ENCODE measurements around the gene UGT1A4.

The UGT1A4 gene

DNA sequence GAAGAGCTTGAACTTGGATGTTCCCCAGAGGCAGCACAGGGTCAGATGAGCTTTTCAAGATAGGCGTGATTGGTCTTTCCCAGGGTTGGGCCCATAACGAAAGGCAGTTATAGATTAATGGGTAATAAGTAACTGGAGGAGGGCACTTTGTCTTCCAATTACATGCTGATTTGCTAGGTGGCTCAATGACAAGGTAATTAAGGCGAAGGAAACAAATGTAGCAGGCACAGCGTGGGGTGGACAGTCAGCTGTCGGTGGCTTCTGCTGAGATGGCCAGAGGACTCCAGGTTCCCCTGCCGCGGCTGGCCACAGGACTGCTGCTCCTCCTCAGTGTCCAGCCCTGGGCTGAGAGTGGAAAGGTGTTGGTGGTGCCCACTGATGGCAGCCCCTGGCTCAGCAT lies at the start of gene UGT1A4:
UGT1A4 (plus strand) TSS at position 185 of the 400 bp plus-strand sequence; CDS start at position 270, 85 bp downstream.
- no peak for DNase-seq

DNA sequence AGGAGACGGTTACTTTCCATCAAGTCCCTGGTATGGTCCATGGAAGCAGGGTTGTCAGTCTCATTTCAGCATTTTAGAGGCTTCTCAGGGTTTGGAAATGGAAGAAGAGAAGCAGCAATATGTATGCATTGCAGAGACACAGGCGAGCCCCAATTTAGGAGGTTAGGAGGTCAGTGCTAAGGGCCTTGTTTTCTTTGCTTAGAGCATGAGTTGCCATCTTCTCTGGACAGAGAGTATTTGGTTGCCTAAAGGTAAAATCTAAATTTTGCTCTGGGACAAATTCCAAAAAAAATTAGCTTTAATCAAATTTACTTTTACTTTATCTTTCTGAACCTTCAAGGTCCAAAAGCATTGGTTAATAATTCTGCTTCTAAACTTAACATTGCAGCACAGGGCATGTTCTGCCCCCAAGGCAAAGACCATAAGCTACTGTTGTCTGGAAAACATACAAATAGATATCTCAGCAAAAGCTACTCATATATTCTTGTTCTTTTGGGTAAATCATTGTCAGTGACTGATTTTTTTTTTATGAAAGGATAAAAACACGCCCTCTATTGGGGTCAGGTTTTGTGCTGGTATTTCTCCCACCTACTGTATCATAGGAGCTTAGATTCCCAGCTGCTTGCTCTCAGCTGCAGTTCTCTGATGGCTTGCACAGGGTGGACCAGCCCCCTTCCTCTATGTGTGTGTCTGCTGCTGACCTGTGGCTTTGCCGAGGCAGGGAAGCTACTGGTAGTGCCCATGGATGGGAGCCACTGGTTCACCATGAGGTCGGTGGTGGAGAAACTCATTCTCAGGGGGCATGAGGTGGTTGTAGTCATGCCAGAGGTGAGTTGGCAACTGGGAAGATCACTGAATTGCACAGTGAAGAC lies 47.0 kb upstream of the UGT1A4 start, which contains the start of gene UGT1A9:
UGT1A9 (plus strand) TSS at position 609 of the 872 bp plus-strand sequence; CDS start at position 646, 37 bp downstream.
- no peak for DNase-seq

DNA sequence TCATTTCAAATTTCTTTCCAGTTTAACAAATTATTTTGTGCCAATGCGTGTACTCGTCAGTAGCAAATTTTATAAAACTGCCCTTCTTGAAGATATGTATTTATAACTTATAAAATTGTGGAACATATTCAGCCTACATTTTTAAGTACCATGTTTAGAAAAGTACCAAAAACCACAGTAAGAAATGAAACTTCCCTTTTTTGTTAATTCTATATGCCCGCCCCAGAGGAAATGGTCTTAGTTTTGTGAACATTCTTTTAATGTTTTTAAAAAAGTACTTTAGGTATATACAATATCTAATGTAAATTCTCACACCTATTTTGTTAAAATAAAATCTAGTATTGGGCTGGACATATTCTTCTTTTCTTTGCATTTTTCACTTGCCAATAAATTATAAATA lies 45.6 kb upstream of the UGT1A4 start:
- no peak for DNase-seq

DNA sequence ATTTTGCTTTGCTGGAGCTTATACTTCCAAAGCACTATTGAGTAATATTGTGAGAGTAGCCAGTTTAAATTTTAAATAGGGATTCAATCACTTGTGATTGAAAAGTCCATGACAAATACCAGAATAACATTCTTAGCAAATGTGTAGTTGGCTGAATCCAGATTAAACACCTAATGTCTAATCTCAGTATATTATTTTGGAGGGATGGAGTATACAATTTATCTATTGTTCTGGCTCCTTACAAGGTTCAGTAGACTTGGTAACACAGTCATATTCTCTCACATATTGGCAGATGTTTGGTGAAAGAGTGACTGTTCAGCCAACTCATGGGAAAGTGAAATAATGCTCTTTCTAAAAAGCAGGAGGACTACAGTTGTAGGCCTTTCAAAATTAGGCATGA lies 44.6 kb upstream of the UGT1A4 start:
- DNase-seq, result no peak

DNA sequence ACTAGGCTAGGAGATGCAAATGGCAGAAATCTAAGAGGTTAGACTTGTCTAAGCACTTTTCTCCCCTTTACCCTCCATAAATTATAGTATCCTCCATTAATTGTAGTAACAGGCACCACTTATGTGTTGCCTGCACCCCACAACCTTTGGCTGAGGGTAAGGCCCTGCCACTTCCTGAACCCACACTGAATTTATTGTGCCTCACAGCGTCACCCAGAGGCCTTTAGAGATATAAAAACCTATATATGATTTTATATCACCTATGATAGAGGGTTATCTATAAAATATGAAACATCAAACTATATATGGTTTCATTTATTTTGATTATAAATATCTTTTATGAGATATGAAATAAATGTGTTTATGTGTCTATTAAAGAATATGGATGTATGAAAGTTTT lies 44.2 kb upstream of the UGT1A4 start:
- no peak for DNase-seq

DNA sequence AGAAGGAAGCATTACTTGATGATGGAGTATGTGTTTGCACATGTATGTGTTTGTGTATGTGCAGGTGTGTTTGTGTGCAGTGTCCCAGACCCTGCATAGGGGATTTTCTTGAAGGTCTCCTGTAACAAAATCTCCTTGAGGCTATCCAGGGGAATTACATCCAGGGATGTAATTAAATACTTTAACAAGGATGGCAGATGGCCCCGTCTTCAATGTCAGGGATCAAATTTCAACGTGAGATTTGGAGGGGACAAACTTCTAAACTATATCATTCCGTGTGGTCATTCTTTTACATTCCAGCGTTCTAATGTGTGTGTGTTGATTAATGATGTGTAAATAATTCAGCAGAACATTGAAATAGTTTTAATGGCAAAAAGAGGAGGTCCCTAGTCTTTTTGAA lies 43.5 kb upstream of the UGT1A4 start:
- DNase-seq, result no peak

DNA sequence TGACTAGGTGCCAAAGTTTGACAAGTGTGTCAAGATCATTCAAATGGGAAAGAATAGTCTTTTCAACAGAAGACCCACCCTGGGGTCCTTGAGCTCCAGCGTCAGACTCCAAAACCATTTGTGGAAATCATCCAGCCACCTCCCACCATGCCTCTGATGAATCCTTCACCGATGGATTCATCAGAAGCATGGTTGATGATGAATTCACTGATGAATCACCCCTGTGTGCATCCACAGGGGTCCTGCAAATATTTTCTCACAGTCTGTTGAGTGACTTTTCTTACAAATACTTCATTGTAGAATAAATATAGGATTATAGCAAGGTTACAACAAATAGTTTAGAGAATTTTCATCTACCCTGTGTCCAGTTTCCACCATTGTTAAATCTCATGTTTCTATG lies 42.5 kb upstream of the UGT1A4 start:
- DNase-seq, result no peak

DNA sequence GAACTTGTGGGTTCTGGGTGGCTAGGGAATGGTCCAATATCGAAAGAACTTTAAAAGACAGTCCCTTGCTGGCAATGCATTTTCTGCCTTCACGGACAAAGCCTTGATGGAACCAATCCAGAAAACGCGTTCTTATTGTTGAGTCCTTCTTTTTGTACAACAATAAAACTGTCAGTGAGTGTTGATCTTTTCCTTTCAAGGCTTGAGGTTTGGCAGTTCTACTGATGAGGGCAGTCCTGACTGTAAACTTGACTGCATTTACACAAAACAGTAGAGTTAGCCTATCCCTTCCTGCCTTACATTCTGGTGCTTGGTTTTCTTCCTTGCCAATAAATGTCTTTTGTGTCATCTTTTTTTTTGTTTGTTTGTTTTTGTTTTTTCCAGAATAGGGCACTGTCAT lies 39.3 kb upstream of the UGT1A4 start:
- DNase-seq, result no peak

DNA sequence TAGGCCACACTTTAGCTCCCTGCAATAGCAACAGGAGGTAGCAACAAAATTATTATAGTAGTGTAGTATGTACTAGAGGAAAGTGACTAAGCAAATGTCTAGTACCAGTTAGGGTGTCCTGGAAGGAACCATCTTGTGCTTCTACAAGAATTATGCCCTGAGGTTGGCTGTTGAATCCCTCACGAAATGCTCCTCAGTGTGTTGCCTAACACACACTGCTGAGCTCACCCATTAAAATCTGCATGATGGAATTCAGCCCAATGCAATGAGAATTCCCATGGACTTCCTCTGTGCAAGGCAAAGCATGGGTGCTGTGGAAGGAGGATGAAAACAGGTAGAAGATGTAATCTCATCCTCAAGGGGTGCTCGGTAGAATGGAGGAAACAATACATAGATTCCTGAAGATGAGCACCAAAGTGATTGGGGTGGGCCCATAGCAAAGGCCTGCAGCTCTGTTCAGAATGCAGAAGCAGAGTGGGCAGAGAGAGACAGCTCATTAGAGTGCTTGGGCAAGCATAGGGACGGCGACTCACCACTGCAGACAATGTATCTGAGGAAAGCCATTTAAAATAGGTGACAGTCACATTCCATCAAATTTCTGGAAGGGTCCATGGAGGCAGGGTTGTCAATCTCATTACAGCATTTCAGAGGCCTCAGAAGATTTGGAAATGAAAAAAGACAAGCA lies 38.0 kb upstream of the UGT1A4 start:
- no peak for DNase-seq

DNA sequence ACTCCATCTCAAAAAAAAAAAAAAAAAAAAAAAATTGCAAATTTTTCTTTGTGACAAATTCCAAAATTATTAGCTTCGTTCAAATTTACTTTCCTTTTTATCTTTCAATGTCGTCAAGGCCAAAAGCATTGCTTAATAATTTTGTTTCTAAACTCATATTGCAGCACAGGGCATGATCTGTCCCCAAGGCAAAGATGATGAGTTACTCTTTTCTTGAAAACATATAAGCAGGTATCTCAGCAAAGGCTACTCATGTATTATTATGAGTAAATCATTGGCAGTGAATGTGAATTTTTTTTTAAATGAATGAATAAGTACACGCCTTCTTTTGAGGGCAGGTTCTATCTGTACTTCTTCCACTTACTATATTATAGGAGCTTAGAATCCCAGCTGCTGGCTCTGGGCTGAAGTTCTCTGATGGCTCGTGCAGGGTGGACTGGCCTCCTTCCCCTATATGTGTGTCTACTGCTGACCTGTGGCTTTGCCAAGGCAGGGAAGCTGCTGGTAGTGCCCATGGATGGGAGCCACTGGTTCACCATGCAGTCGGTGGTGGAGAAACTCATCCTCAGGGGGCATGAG lies 36.9 kb upstream of the UGT1A4 start, which contains the start of gene UGT1A7:
UGT1A7 (plus strand) TSS at position 381 of the 579 bp plus-strand sequence; CDS start at position 418, 37 bp downstream.
- no peak for DNase-seq

DNA sequence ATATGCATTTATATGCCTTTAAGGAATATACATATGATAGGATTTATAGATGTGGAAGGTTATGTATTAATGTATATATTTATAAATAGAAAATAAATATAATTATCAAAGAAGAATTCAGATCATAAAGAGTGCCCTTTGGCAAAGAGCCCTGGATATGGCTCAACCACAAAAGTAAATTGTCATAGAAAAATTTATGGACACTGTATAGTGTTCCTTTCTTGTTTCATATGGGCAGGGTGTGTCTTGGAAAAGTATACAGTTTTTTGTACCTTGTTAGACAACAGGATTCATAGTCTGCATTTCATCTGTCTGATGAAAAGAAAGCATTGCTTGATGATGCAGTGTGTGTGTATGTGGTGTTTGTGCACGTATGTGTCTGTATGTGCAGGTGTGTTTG lies 33.9 kb upstream of the UGT1A4 start:
- no peak for DNase-seq

DNA sequence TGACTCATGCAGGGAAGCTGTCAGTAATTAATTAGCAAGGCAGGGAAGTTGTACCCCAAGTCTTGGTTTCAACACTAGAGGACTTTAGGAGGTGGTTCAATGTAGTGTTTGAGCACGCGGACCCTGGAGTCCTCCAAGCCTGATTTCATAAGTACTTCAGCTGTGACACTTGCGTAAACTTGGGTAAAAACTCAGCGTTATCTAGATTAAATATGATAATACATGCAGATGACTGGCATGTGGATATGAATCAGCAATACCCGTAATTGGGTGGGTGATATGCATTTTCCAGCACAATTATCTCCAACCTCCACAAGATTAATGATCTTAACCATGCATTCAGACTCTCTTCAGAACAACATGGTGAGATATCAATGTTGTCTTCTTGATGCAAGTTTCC lies 31.6 kb upstream of the UGT1A4 start:
- DNase-seq, result no peak

DNA sequence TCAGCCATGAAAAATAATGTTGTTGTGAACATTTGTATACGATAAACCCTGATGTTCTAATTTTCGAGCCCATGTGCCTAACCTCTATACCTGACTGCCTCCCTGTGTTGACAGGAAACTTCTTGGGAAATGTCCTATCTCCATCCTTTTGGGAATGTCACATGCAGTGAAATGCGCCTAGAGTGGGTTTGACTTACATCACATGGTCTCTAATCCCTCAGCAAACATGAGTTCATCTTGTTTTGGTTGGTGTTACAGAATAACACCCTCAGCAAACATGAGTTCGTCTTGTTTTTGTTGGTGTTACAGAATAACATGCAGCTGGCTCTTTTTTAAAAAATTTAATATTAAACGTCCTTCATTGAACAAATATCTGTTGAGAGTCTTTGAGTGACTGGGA lies 30.2 kb upstream of the UGT1A4 start:
- DNase-seq, result no peak

DNA sequence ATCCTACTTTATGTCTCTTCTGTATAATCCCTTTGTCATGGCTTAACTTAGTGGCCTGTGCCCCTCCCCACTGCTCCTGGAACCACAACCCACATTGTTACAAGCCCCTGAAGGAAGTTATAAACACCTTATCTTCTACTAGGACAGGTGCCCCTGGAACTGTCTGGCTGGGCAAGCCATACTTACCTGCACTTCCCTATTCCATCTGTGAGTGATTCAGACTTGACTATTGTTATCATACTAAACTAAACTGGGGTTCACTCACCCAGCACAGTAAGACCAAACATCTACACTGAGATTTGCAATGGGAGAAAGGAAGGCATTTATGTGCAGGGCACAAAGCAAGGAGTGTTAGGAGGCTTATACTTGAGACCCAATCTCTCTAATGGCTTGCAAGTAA lies 29.5 kb upstream of the UGT1A4 start:
- no peak for DNase-seq

DNA sequence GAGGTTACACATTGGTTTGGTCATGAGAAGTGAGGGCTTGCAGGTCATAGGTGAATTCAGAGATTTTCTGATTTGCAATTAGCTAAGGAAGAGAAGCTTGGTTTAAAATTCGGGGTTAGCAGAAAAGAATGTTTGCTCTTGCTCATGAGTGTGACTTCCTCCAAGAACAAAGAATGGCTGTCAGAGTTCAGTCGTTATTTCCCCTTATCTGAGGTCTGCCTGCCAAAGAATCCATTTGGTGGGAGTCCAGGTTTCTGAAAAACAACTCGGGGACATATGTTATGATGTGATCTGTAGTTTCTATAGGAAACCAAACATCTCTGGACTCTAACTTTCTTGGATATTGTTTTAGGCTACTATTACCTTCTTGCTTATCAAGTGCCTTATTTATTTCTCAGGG lies 29.0 kb upstream of the UGT1A4 start:
- DNase-seq, result no peak

DNA sequence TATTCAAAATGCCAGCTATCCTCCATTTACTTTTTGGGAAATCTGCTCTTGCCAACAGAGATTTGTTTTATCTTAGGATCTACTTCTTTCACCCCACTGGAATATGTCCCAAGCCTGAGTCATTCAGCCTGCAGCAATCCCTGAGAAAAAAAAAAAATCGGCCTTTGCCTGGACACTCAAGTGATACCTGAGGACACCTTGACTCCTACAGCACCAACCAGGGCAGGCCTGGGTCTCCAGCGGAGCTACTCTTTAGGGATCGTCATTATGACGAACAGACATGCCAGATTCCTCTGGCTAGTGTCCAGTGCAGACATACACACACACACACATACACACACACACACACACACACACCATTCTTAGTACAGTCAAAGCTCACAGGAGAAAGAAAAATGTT lies 28.1 kb upstream of the UGT1A4 start:
- DNase-seq, result no peak

DNA sequence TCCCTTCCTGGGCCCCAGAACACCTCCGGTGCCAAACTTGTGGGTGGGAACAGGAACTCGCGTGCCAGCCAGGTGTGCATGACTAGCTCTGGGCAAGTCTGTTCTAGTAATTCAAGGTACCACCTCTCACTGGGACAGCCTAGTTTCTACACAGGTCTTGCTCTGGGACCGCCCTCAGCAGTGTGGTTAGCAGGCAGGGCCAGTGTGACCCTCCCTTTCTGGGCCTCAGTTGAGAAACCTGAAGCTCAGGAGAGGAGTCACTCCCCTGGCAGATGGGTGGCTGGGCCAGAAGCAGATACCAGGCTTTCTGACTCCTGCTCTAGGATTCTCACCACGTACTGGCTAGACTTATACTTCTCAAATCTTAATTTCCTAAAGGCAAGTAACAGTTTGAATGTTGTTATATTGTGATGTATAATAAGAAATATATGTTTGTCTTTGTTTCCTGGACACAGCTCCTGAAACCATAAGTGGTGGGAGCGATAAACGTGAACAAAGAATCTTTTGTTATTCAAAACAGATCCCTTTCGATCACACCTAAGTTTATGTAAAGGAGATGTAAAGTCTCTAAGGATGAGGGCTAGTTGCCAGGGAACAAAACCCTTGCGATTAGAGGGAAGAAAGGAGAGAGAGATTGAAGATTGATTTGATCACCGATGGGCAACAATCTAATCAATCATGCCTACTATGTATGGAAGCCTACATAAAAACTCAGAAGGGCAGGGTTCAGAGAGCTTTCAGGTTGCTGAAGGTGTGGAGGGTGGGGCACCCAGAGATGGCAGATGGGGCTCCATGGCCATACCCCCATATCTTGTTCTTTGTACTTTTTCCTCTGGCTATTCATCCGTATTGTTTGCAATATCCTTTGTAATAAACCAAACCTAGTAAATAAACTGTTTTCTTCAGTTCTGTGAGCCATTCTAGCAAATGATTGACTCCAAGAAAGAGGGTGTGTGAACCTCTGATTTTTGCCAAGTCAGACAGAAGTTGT lies 26.8 kb upstream of the UGT1A4 start:
- DNase-seq, result no peak

DNA sequence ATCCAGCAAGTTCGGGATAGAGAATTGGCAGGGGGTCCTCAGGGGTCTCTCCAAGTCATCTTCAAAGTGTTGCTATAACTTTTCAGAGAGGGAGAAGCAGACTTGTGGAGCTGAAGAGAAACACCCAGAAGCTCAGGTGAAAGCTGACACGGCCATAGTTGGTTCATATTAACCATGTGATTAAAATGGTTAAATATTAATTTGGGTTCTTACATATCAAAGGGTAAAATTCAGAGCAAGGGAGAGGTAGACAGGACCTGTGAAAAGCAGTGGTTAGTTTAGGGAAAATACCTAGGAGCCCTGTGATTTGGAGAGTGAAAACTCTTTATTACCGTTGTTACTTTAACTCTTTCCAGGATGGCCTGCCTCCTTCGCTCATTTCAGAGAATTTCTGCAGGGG lies 25.9 kb upstream of the UGT1A4 start, which contains the start of gene UGT1A6:
UGT1A6 (plus strand) TSS at position 243 of the 400 bp plus-strand sequence; CDS start at position 358, 115 bp downstream.
- DNase-seq, result no peak

DNA sequence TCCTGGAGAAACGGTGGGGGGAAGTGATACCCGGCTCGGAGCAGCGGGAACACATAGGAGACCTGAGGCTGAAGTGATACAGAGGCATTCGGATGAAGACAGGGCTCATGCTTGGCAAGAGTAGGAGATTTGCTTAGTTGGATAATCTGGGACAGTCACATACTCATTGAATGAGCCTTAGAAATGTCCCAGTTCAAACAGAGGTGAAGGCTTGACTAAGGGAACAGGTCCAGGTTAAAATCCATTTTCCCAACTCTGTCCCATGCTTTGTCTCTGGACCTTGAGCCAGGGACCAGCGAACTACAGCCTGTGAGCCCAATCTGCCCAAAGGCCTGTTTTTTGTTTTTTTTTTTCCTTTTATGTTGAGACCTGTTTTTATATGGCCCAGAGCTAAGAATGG lies 24.6 kb upstream of the UGT1A4 start:
- no peak for DNase-seq

DNA sequence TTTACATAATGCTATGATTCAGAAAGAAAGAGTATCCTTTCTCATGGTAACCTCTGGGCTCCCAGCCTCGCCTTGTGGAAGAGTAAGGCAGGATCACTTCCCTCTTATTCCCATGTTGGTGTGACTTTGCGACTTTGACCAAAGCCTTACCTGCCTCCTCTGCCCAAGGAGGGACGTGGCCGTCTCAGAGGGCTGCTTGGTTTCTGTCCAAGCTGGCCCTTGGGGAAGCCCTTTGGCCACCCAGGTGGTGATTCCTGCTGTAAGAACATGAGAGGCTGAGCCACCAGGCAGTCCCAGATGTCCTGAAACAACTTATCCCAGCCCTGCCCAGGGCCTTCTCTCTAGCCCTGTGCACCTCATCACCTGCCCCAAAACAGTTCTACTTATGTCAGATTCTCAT lies 19.8 kb upstream of the UGT1A4 start:
- no peak for DNase-seq

DNA sequence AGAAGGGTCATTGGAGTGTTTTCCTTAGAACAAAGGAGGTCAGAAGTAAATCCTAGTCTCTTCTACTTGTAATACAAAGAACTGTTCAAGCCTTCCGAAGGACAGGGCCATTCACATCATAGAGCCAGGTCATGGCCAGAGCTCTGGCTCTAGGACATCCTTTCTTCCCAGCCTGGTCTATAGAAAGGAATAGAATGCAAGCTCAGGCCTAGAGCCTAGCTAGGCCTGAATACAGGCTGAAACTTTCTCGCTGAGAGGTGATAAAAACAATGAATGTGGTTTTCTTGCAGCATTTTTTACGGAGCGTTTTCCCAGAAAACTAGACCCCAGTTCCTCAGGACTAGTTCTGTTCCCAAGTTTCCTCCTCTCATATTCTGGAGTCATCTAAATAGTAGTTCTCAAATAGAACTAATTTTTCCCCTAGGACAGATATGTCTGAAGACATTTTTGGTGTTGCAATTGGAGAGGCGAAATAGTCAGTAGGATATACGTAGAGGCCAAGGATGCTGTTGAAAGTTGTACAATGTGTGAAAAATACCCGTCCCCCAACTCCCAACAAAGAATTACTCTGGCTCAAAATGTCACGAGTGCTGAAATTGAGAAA lies 19.0 kb upstream of the UGT1A4 start:
- DNase-seq, result no peak

Data from NCI-H2081 treated with DMSO at 0.1 percent for 48 hours (cell line).